Liver (tissue), 9 donors: ENCODE measurements around the gene EML3. TPM values are rescaled to one million over a fixed set of nuclear protein-coding genes. Genes with fewer than 3 reads are reported as not detected.

Experiments used
- DNase-seq: peaks from one replicate; pipeline ENCODE4 v3.0.0-alpha.2; 2017; ENCODE audit warnings: low spot score
- H3K27ac ChIP-seq, 2 donors: one replicate each; pipeline ENCODE4 v1.7.0; 2013; ENCODE audit warnings: inconsistent platforms in 2 of 2, low read length in 2 of 2, control low read depth in 1 of 2, low read depth in 1 of 2, mild to moderate bottlenecking in 1 of 2
- H3K27me3 ChIP-seq, 4 donors: one replicate each; pipeline versions ENCODE4 v1.6.1 to v1.7.0; 2013; ENCODE audit warnings: low read length in 3 of 4, inconsistent platforms in 1 of 4, mild to moderate bottlenecking in 1 of 4, moderate library complexity in 1 of 4; ENCODE audit not compliant: control insufficient read depth in 4 of 4, insufficient read depth in 4 of 4
- H3K36me3 ChIP-seq, 4 donors: one replicate each; pipeline versions ENCODE4 v1.6.1 to v1.7.0; 2013; ENCODE audit warnings: low read length in 3 of 4, mild to moderate bottlenecking in 3 of 4, low read depth in 1 of 4, moderate library complexity in 1 of 4; ENCODE audit not compliant: control insufficient read depth in 4 of 4, insufficient read depth in 3 of 4
- H3K4me1 ChIP-seq, 4 donors: one replicate each; pipeline versions ENCODE4 v1.6.1 to v1.7.0; 2013; ENCODE audit warnings: low read length in 3 of 4, mild to moderate bottlenecking in 3 of 4, moderate library complexity in 1 of 4; ENCODE audit not compliant: control insufficient read depth in 4 of 4, insufficient read depth in 4 of 4
- H3K4me3 ChIP-seq, 3 donors: one replicate each; pipeline versions ENCODE4 v1.6.1 to v1.7.0; 2013; ENCODE audit warnings: low read length in 3 of 3, control low read depth in 1 of 3, low read depth in 1 of 3, mild to moderate bottlenecking in 1 of 3
- H3K9ac ChIP-seq, 2 donors: one replicate each; pipeline ENCODE4 v1.7.0; 2013; ENCODE audit warnings: low read length in 2 of 2, mild to moderate bottlenecking in 2 of 2, moderate library complexity in 2 of 2, control low read depth in 1 of 2, low read depth in 1 of 2
- H3K9me3 ChIP-seq, 4 donors: one replicate each; pipeline versions ENCODE4 v1.6.1 to v1.7.0; 2013; ENCODE audit warnings: low read length in 3 of 4; ENCODE audit not compliant: control insufficient read depth in 4 of 4
- EGR1 ChIP-seq, 2 donors: IDR thresholded peaks; 2 replicates each; pipeline ENCODE4 v1.6.1; 2016 to 2018; ENCODE audit warnings: antibody characterized with exemption in 2 of 2, low read depth in 2 of 2
- FOXA1 ChIP-seq: IDR thresholded peaks from 2 replicates; pipeline ENCODE4 v1.6.1; 2016; ENCODE audit warnings: antibody characterized with exemption
- FOXA2 ChIP-seq: IDR thresholded peaks from 2 replicates; pipeline ENCODE4 v1.6.1; 2016; ENCODE audit warnings: antibody characterized with exemption
- GABPA ChIP-seq, 2 donors: IDR thresholded peaks in 1 of 2; conservative IDR thresholded peaks in 1 of 2; 2 replicates each; pipeline ENCODE4 v1.6.1; 2016; ENCODE audit warnings: antibody characterized with exemption in 2 of 2, mild to moderate bottlenecking in 1 of 2, moderate library complexity in 1 of 2
- HNF4A ChIP-seq, 2 donors: conservative IDR thresholded peaks; 2 replicates each; pipeline ENCODE4 v1.6.1; 2016; ENCODE audit warnings: antibody characterized with exemption in 2 of 2, mild to moderate bottlenecking in 2 of 2
- HNF4G ChIP-seq: IDR thresholded peaks from 2 replicates; pipeline ENCODE4 v1.6.1; 2016; ENCODE audit warnings: antibody characterized with exemption
- MAX ChIP-seq: IDR thresholded peaks from 2 replicates; pipeline ENCODE4 v1.6.1; 2016; ENCODE audit warnings: antibody characterized with exemption
- NR2F2 ChIP-seq: IDR thresholded peaks from 2 replicates; pipeline ENCODE4 v1.6.1; 2016; ENCODE audit warnings: antibody characterized with exemption
- RAD21 ChIP-seq, 2 donors: IDR thresholded peaks; 2 replicates each; pipeline ENCODE4 v1.6.1; 2016; ENCODE audit warnings: antibody characterized with exemption in 2 of 2, mild to moderate bottlenecking in 2 of 2
- RXRA ChIP-seq, 2 donors: IDR thresholded peaks; 2 replicates each; pipeline ENCODE4 v1.6.1; 2017 to 2018; ENCODE audit warnings: antibody characterized with exemption in 2 of 2, mild to moderate bottlenecking in 1 of 2
- SP1 ChIP-seq: IDR thresholded peaks from 2 replicates; pipeline ENCODE4 v1.6.1; 2018; ENCODE audit warnings: antibody characterized with exemption, mild to moderate bottlenecking
- TAF1 ChIP-seq: conservative IDR thresholded peaks from 2 replicates; pipeline ENCODE4 v1.6.1; 2016; ENCODE audit warnings: antibody characterized with exemption, mild to moderate bottlenecking
- YY1 ChIP-seq: IDR thresholded peaks from 2 replicates; pipeline ENCODE4 v1.6.1; 2016; ENCODE audit warnings: antibody characterized with exemption, mild to moderate bottlenecking
- ZBTB33 ChIP-seq: IDR thresholded peaks from 2 replicates; pipeline ENCODE4 v1.6.1; 2016; ENCODE audit warnings: antibody characterized with exemption
- WGBS: extraction: QIAGEN DNeasy Blood & Tissue Kit; methylation state at CpG from one replicate; pipeline ENCODE4 v1.1.7; 2013; 5-methylcytosine and 5-hydroxymethylcytosine counted together
- polyA plus RNA-seq, 2 donors: library from polyadenylated mRNA; stranded (reverse) in 1 of 2; unstranded in 1 of 2; fragments of 200-250 nt in 1 of 2; fragments of >200 nt in 1 of 2; fragmentation: Nextera tagmentation in 1 of 2; extraction: Ambion mirVana in 1 of 2; gene quantifications; one replicate each; pipeline versions ENCODE4 v1.2.1 to v1.2.3, GENCODE V29; 2013 to 2015
- total RNA-seq, 2 donors: library from RNA; depleted of rRNA; stranded (reverse); fragments of >200 nt; gene quantifications; one replicate each; pipeline ENCODE4 v1.2.3, GENCODE V29; 2014
- TF ChIP-seq, protein P1 (sequence below): fragments of 150-350 bp; IDR thresholded peaks from 2 replicates; pipeline ENCODE4 v1.5.1; 2017; ENCODE audit warnings: improper control_type of control experiment, low read depth, low read length; ENCODE audit not compliant: missing input control
- TF ChIP-seq, protein P2 (sequence below): IDR thresholded peaks from 2 replicates; pipeline ENCODE4 v1.6.1; 2016; ENCODE audit warnings: antibody characterized with exemption
- TF ChIP-seq, protein P3 (sequence below): IDR thresholded peaks from 2 replicates; pipeline ENCODE4 v1.6.1; 2016; ENCODE audit warnings: antibody characterized with exemption, mild to moderate bottlenecking
- donor health status: healthy.
- donor health status: healthy.
- donor health status: healthy.
- donor health status: healthy.
- donor health status: healthy.

EML3 gene
- total and polyA plus RNA-seq, 4 donors = 6.0 to 19.3 (median 13.6) TPM

- peaks cover 0 to 21% (median 2%) of the 10 kb centered on the region in 4 donors for H3K36me3 ChIP-seq
- 54% methylated on average over 15 of the region's 15 CpGs for WGBS
- no peak for DNase-seq
Measured at GRCh38 chr11:62613291-62613778, 760 bp upstream of the EML3 start.

GRCh38 chr11:62611705-62612365 is 740 bp downstream of the EML3 start:
- Histone ChIP-seq H3K4me3 (peak overlapping the region; percentile 64 to 83 (median 76)), H3K36me3 (peaks cover 0 to 19% (median 2%) of the 10 kb centered on the region in 4 donors), H3K27me3 (no peaks in the 10 kb centered on the region), H3K4me1 (peaks cover 11 to 41% (median 25%) of the 10 kb centered on the region in 4 donors), H3K9ac (peak overlapping the region; percentile 21 to 48), H3K9me3 (no peaks in the 10 kb centered on the region), H3K27ac (peak overlapping the region; percentile 73 to 88)
- no peak for DNase-seq
- TF ChIP-seq RXRA (IDR thresholded peaks at IDR 0.05) (no peak), HNF4G (no peak), ZBTB33 (no peak)
- TF ChIP-seq, protein P1, sequence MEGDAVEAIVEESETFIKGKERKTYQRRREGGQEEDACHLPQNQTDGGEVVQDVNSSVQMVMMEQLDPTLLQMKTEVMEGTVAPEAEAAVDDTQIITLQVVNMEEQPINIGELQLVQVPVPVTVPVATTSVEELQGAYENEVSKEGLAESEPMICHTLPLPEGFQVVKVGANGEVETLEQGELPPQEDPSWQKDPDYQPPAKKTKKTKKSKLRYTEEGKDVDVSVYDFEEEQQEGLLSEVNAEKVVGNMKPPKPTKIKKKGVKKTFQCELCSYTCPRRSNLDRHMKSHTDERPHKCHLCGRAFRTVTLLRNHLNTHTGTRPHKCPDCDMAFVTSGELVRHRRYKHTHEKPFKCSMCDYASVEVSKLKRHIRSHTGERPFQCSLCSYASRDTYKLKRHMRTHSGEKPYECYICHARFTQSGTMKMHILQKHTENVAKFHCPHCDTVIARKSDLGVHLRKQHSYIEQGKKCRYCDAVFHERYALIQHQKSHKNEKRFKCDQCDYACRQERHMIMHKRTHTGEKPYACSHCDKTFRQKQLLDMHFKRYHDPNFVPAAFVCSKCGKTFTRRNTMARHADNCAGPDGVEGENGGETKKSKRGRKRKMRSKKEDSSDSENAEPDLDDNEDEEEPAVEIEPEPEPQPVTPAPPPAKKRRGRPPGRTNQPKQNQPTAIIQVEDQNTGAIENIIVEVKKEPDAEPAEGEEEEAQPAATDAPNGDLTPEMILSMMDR = no peak
- 3% methylated on average over 34 of the region's 34 CpGs for WGBS

More at GRCh38 chr11:62613291-62613778, 760 bp upstream of the EML3 start:
- TF ChIP-seq FOXA1 (no peak), YY1 (no peak), TAF1 (no peak), GABPA (IDR thresholded peaks at IDR 0.05 in 1 of 2, conservative IDR thresholded peaks at IDR 0.05 in 1 of 2) (no peak), HNF4A (conservative IDR thresholded peaks at IDR 0.05) (no peak), RXRA (IDR thresholded peaks at IDR 0.05) (no peak), MAX (no peak), RAD21 (IDR thresholded peaks at IDR 0.05) (no peak), FOXA2 (no peak), EGR1 (IDR thresholded peaks at IDR 0.05; ENCODE audit: low read depth in 2 of 2) (no peak), SP1 (no peak), HNF4G (no peak), NR2F2 (no peak)
- TF ChIP-seq, protein P2, sequence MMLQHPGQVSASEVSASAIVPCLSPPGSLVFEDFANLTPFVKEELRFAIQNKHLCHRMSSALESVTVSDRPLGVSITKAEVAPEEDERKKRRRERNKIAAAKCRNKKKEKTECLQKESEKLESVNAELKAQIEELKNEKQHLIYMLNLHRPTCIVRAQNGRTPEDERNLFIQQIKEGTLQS = no peak
- TF ChIP-seq, protein P3, sequence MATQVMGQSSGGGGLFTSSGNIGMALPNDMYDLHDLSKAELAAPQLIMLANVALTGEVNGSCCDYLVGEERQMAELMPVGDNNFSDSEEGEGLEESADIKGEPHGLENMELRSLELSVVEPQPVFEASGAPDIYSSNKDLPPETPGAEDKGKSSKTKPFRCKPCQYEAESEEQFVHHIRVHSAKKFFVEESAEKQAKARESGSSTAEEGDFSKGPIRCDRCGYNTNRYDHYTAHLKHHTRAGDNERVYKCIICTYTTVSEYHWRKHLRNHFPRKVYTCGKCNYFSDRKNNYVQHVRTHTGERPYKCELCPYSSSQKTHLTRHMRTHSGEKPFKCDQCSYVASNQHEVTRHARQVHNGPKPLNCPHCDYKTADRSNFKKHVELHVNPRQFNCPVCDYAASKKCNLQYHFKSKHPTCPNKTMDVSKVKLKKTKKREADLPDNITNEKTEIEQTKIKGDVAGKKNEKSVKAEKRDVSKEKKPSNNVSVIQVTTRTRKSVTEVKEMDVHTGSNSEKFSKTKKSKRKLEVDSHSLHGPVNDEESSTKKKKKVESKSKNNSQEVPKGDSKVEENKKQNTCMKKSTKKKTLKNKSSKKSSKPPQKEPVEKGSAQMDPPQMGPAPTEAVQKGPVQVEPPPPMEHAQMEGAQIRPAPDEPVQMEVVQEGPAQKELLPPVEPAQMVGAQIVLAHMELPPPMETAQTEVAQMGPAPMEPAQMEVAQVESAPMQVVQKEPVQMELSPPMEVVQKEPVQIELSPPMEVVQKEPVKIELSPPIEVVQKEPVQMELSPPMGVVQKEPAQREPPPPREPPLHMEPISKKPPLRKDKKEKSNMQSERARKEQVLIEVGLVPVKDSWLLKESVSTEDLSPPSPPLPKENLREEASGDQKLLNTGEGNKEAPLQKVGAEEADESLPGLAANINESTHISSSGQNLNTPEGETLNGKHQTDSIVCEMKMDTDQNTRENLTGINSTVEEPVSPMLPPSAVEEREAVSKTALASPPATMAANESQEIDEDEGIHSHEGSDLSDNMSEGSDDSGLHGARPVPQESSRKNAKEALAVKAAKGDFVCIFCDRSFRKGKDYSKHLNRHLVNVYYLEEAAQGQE = no peak
- TF ChIP-seq, protein P1 = no peak
- no peaks in the 10 kb centered on the region for H3K9me3 ChIP-seq
- H3K4me1 ChIP-seq = peaks cover 7 to 30% (median 18%) of the 10 kb centered on the region in 4 donors
- no peak overlapping the region for H3K4me3 ChIP-seq
- H3K27ac ChIP-seq = peak overlapping the region; percentile 73 to 88
- H3K9ac ChIP-seq = no peak overlapping the region
- H3K27me3 ChIP-seq = no peaks in the 10 kb centered on the region
